ENCODE measurements around the gene PROSER2.

The PROSER2 gene

DNA sequence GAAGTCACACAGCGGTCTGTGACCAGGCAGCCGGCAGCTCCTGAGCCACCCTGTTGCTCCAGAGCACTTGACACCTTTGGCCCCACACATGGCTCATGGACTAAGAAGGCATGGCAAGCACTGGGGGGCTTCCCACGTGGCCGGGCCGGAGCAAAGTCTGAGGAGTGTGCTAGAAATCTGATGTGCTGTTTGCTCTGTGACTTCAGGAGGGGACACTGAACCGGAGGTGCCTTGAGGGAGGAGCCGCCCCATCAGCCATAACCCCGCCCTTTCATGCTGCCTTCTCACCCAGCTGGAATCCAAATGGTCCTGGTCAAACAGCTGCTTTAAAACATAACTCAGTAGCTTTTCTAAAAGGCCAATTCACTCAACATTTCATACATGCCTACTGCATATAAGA, 33.5 kb downstream of the PROSER2 start:
- Histone ChIP-seq H3K4me3 (ENCODE audit: low read depth, low read length) (no peak overlapping the region), H3K27ac (no peak overlapping the region), H3K36me3 (no peaks in the 10 kb centered on the region), H3K9me3 (ENCODE audit: severe bottlenecking) (no peaks in the 10 kb centered on the region), H3K27me3 (ENCODE audit: insufficient read depth, low read depth, severe bottlenecking) (no peaks in the 10 kb centered on the region)
- no peak for DNase-seq
- TF ChIP-seq CTCF (IDR thresholded peaks at IDR 0.05; ENCODE audit: low read depth, low read length): no peak

DNA sequence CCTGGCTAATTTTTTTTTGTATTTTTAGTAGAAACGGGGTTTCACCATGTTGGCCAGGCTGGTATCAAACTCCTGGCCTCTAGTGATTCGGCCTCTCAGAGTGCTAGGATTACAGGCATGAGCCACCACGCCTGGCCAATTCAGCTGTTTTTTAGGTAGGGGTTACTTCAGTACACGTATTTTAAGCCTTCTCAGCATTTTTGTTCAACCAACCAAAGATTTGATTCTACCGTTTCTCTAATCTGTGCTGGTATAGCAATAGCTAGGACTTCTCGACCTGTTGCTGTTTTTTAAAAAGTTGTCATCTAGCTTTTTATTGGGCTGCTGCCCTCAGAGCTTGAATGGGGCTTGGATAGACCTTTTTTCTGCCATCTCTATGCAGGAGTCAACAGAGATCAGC, 34.9 kb downstream of the PROSER2 start:
- no peak overlapping the region for H3K4me3 ChIP-seq (ENCODE audit: low read depth, low read length)
- no peaks in the 10 kb centered on the region for H3K36me3 ChIP-seq
- H3K9me3 ChIP-seq (ENCODE audit: severe bottlenecking): no peaks in the 10 kb centered on the region
- no peak overlapping the region for H3K27ac ChIP-seq
- DNase-seq: no peak
- H3K27me3 ChIP-seq (ENCODE audit: insufficient read depth, low read depth, severe bottlenecking): no peaks in the 10 kb centered on the region
- no peak for TF ChIP-seq CTCF (IDR thresholded peaks at IDR 0.05; ENCODE audit: low read depth, low read length)

GRCh38 chr10:11861341-11861740, 38.2 kb downstream of the PROSER2 start:
- no peaks in the 10 kb centered on the region for H3K27me3 ChIP-seq (ENCODE audit: insufficient read depth, low read depth, severe bottlenecking)
- no peak overlapping the region for H3K27ac ChIP-seq
- no peaks in the 10 kb centered on the region for H3K9me3 ChIP-seq (ENCODE audit: severe bottlenecking)
- TF ChIP-seq CTCF (IDR thresholded peaks at IDR 0.05; ENCODE audit: low read depth, low read length): no peak
- DNase-seq: no peak
- no peaks in the 10 kb centered on the region for H3K36me3 ChIP-seq
- no peak overlapping the region for H3K4me3 ChIP-seq (ENCODE audit: low read depth, low read length)

- Histone ChIP-seq H3K36me3 (no peaks in the 10 kb centered on the region), H3K4me3 (ENCODE audit: low read depth, low read length) (no peak overlapping the region), H3K27ac (no peak overlapping the region), H3K27me3 (ENCODE audit: insufficient read depth, low read depth, severe bottlenecking) (no peaks in the 10 kb centered on the region), H3K9me3 (ENCODE audit: severe bottlenecking) (no peaks in the 10 kb centered on the region)
- TF ChIP-seq CTCF (IDR thresholded peaks at IDR 0.05; ENCODE audit: low read depth, low read length): no peak
- no peak for DNase-seq
Measured at GRCh38 chr10:11861811-11862428, 38.8 kb downstream of the PROSER2 start.

DNA sequence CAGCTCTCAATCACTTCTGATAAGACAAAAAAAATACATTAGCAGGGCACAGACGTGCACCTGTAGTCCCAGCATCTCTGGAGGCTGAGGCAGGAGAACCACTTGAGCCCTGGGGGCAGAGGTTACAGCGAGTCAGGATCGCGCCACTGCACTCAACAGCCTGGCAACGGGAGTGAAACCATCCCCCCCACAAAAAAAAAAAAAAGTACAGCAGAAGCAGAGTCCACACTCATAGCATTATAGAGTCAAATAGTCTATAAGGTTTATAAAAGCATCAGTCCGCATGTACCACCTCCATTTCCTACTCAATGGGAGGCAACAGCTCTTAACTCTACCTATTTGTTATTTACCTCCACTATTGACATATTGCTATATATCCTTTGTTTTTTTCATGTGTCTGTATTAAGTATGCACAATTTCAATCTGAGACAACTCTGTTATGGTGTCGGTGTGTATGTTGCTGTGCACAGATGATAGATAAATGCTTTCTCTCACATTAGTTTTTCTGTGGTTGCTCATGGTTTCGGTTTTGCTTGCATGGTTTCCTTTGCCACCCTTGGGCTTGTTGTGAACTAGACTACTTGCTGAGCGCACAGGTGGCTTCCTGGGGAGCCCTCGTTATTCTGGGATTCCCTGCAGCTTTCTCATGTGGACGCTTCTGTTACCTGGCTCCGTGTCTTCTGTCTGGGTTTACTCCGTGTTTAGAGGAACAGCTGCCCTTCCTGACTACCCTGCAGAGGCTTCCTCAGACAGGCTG, 40.4 kb downstream of the PROSER2 start:
- DNase-seq: no peak
- TF ChIP-seq CTCF (IDR thresholded peaks at IDR 0.05; ENCODE audit: low read depth, low read length): no peak
- H3K27ac ChIP-seq: no peak overlapping the region
- no peaks in the 10 kb centered on the region for H3K36me3 ChIP-seq
- no peaks in the 10 kb centered on the region for H3K27me3 ChIP-seq (ENCODE audit: insufficient read depth, low read depth, severe bottlenecking)
- H3K9me3 ChIP-seq (ENCODE audit: severe bottlenecking): no peaks in the 10 kb centered on the region
- H3K4me3 ChIP-seq (ENCODE audit: low read depth, low read length): no peak overlapping the region
